HEK293 (cell line): ENCODE data around the gene PSTPIP2.

Source experiments
- CTCF ChIA-PET: fragments of 350-600 bp; formaldehyde crosslinking; extraction: SDS; loops from one replicate; lab custom pipeline; 2021; ENCODE audit warnings: antibody characterized with exemption; lab: Yijun Ruan, JAX
- POLR2A ChIA-PET: fragments of 300-600 bp; formaldehyde crosslinking; extraction: SDS; loops from one replicate; lab custom pipeline; 2020; ENCODE audit warnings: antibody characterized with exemption, inconsistent platforms; lab: Yijun Ruan, JAX
- H3K27ac ChIP-seq: fragments of 200-500 bp; sonication (Bioruptor generic); 2 replicates; pipeline ENCODE4 v1.5.1; 2014; ENCODE audit warnings: low read depth, low read length, control low read depth, inconsistent platforms; ENCODE audit errors: extremely low read depth
- H3K36me3 ChIP-seq, 2 experiments: fragments of 200-500 bp in 1 of 2; sonication (Bioruptor generic) in 1 of 2; 1 replicate in 1 of 2; 2 replicates in 1 of 2; pipeline ENCODE4 v1.5.1; 2014 to 2017; ENCODE audit warnings: inconsistent platforms in 2 of 2, low read length in 2 of 2; ENCODE audit not compliant: control insufficient read depth in 2 of 2, insufficient read depth in 1 of 2
- H3K4me1 ChIP-seq: fragments of 200-500 bp; sonication (Bioruptor generic); 2 replicates; pipeline ENCODE4 v1.5.1; 2014; ENCODE audit warnings: mild to moderate bottlenecking, low read length, inconsistent platforms; ENCODE audit not compliant: control insufficient read depth, insufficient read depth
- H3K4me3 ChIP-seq: 2 replicates; pipeline ENCODE4 v1.5.1; 2011; ENCODE audit warnings: low read depth, mild to moderate bottlenecking, control low read depth, low read length, moderate library complexity
- H3K9me3 ChIP-seq: fragments of 200-500 bp; sonication (Bioruptor generic); 2 replicates; pipeline ENCODE4 v1.5.1; 2014; ENCODE audit warnings: low read depth, low read length, inconsistent platforms; ENCODE audit not compliant: control insufficient read depth, insufficient read depth
- EGR2 ChIP-seq: fragments of 450-650 bp; formaldehyde crosslinking; IDR thresholded peaks from 2 replicates; pipeline ENCODE4 v1.5.1; 2016; ENCODE audit warnings: low read depth, missing biosample characterization, missing genetic modification characterization
- OVOL3 ChIP-seq: fragments of 450-650 bp; formaldehyde crosslinking; IDR thresholded peaks from 2 replicates; pipeline ENCODE4 v1.5.1; 2016; ENCODE audit warnings: missing biosample characterization, missing genetic modification characterization
- ZNF2 ChIP-seq: fragments of 450-650 bp; formaldehyde crosslinking; IDR thresholded peaks from 2 replicates; pipeline ENCODE4 v1.5.1; 2016; ENCODE audit warnings: missing biosample characterization, missing genetic modification characterization
- ZNF248 ChIP-seq: fragments of 450-650 bp; formaldehyde crosslinking; IDR thresholded peaks from 2 replicates; pipeline ENCODE4 v1.5.1; 2017; ENCODE audit warnings: missing biosample characterization, missing genetic modification characterization
- ZNF394 ChIP-seq: fragments of 450-650 bp; formaldehyde crosslinking; IDR thresholded peaks from 2 replicates; pipeline ENCODE4 v1.5.1; 2016; ENCODE audit warnings: missing biosample characterization, missing genetic modification characterization, mild to moderate bottlenecking, moderate library complexity, borderline replicate concordance
- ZNF416 ChIP-seq: fragments of 450-650 bp; formaldehyde crosslinking; IDR thresholded peaks from 2 replicates; pipeline ENCODE4 v1.5.1; 2016; ENCODE audit warnings: missing biosample characterization, missing genetic modification characterization
- ZNF560 ChIP-seq: fragments of 450-650 bp; formaldehyde crosslinking; IDR thresholded peaks from 2 replicates; pipeline ENCODE4 v1.5.1; 2017; ENCODE audit warnings: missing biosample characterization, missing genetic modification characterization, borderline replicate concordance
- ZNF596 ChIP-seq: fragments of 450-650 bp; IDR thresholded peaks from 2 replicates; pipeline ENCODE4 v1.5.0; 2018; ENCODE audit warnings: missing biosample characterization, mild to moderate bottlenecking, missing genetic modification characterization, moderate library complexity
- ZNF843 ChIP-seq: fragments of 450-650 bp; formaldehyde crosslinking; IDR thresholded peaks from 2 replicates; pipeline ENCODE4 v1.5.1; 2016; ENCODE audit warnings: missing biosample characterization, missing genetic modification characterization
- TF ChIP-seq, protein P1 (sequence below): fragments of 450-650 bp; formaldehyde crosslinking; conservative IDR thresholded peaks from 2 replicates; pipeline ENCODE4 v1.5.1; 2016; ENCODE audit warnings: low read depth, missing biosample characterization, missing genetic modification characterization
- TF ChIP-seq, protein P2 (sequence below): fragments of 450-650 bp; formaldehyde crosslinking; IDR thresholded peaks from 2 replicates; pipeline ENCODE4 v1.5.1; 2016; ENCODE audit warnings: missing biosample characterization, missing genetic modification characterization
- TF ChIP-seq, protein P3 (sequence below): fragments of 450-650 bp; formaldehyde crosslinking; IDR thresholded peaks from 2 replicates; pipeline ENCODE4 v1.5.1; 2017; ENCODE audit warnings: missing biosample characterization, missing genetic modification characterization
- TF ChIP-seq, protein P4 (sequence below): fragments of 450-650 bp; formaldehyde crosslinking; IDR thresholded peaks from 2 replicates; pipeline ENCODE4 v1.5.1; 2016; ENCODE audit warnings: missing biosample characterization, missing genetic modification characterization
- TF ChIP-seq, protein P5 (sequence below): fragments of 450-650 bp; formaldehyde crosslinking; IDR thresholded peaks from 2 replicates; pipeline ENCODE4 v1.5.1; 2016; ENCODE audit warnings: missing biosample characterization, missing genetic modification characterization
- TF ChIP-seq, protein P6 (sequence below): fragments of 450-650 bp; formaldehyde crosslinking; conservative IDR thresholded peaks from 2 replicates; pipeline ENCODE4 v1.5.1; 2016; ENCODE audit warnings: low read depth, missing biosample characterization, missing genetic modification characterization
- TF ChIP-seq, protein P7 (sequence below): sonication (generic); formaldehyde crosslinking; IDR thresholded peaks from 2 replicates; pipeline ENCODE4 v1.8.1; 2022; ENCODE audit warnings: mild to moderate bottlenecking, moderate library complexity, missing genetic modification reagents

Gene PSTPIP2

DNA sequence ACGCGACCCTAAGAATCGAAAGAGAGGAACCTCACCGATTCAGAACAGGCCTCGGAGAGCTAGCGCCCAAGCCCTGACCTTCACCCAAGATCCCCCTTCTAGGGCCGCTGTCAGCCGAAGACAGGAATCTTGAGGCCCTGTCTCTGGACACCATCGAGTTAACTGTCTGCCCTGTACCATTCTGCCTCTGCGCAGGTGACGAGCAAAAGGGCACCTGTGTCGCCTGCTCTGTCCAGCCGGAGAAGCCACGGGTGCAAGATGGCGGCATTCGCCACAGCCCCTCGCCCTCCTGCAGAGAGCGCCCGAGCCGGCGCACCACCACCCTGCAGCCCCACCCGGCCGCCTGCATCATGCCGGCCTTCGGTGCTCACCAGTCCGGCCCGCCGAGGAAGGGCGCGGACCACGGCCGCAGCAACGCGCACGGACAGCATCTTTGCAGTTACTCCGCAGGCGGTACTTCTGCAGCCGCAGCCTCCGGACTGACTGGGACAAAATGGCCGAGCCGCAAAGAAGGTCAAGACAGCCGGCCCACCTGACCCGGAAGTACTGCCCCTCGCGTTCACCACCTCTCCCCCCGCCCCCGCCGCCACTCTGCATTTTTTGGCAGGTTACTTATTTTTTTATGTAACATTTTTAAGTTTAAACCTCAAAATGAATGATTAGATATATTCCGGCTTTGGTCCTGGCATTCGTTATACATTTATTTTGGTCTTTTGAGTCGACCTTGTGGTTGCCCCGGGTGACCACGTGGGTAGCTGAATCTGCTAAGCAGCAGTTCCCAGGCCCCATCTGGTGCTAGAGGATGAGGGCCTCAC lies 25.9 kb upstream of the PSTPIP2 start, which contains the start of gene ATP5F1A:
Gene ATP5F1A, minus strand, starts transcription at position 496 of the 815 bp plus-strand sequence. Its CDS starts 65 bp downstream, at position 431.
- Histone ChIP-seq H3K4me1 (peaks cover 7% of the 10 kb centered on the region; the same call in 1 of the 2 replicates), H3K9me3 (no peaks in the 10 kb centered on the region), H3K27ac (peak within 1 kb of the TSS; percentile 88), H3K4me3 (peak within 1 kb of the TSS; percentile 99), H3K36me3 (peaks cover 21 to 29% of the 10 kb centered on the region in 2 experiments)
- ChIA-PET POLR2A (interaction anchor here (0.5 to 1.7 kb wide), 8 partner anchors 10 to 347 kb away, joined by 3 to 7 read pairs (median 3); no protein-coding TSS in a partner anchor), CTCF (interaction anchor here (0.6 to 1.3 kb wide), 5 partner anchors 12 to 554 kb away, joined by 3 to 7 read pairs (median 4); a partner anchor contains a TSS)
- TF ChIP-seq ZNF394 (peak; percentile 23; the same call in 1 of the 2 replicates), ZNF416 (no peak), OVOL3 (tag by site-specific recombination) (peak; percentile 26; the same call in 1 of the 2 replicates), ZNF596 (tag by site-specific recombination) (no peak), ZNF843 (tag by site-specific recombination) (no peak; the same call in 1 of the 2 replicates), ZNF560 (tag by site-specific recombination) (no peak), EGR2 (tag by site-specific recombination) (0 out of 2 replicates have a peak, but pooled peaks have one; percentile 18), ZNF2 (tag by site-specific recombination) (no peak), ZNF248 (tag by site-specific recombination) (no peak)
- TF ChIP-seq, protein P1, sequence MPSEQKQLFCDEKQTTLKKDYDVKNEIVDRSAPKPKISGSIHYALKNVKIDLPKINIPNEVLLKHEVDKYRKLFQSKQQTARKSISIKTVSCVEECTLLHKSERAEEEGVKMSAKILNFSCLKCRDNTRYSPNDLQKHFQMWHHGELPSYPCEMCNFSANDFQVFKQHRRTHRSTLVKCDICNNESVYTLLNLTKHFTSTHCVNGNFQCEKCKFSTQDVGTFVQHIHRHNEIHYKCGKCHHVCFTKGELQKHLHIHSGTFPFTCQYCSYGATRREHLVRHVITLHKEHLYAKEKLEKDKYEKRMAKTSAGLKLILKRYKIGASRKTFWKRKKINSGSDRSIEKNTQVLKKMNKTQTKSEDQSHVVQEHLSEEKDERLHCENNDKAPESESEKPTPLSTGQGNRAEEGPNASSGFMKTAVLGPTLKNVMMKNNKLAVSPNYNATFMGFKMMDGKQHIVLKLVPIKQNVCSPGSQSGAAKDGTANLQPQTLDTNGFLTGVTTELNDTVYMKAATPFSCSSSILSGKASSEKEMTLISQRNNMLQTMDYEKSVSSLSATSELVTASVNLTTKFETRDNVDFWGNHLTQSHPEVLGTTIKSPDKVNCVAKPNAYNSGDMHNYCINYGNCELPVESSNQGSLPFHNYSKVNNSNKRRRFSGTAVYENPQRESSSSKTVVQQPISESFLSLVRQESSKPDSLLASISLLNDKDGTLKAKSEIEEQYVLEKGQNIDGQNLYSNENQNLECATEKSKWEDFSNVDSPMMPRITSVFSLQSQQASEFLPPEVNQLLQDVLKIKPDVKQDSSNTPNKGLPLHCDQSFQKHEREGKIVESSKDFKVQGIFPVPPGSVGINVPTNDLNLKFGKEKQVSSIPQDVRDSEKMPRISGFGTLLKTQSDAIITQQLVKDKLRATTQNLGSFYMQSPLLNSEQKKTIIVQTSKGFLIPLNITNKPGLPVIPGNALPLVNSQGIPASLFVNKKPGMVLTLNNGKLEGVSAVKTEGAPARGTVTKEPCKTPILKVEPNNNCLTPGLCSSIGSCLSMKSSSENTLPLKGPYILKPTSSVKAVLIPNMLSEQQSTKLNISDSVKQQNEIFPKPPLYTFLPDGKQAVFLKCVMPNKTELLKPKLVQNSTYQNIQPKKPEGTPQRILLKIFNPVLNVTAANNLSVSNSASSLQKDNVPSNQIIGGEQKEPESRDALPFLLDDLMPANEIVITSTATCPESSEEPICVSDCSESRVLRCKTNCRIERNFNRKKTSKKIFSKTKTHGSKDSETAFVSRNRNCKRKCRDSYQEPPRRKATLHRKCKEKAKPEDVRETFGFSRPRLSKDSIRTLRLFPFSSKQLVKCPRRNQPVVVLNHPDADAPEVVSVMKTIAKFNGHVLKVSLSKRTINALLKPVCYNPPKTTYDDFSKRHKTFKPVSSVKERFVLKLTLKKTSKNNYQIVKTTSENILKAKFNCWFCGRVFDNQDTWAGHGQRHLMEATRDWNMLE: peak; percentile 53
- TF ChIP-seq, protein P2, sequence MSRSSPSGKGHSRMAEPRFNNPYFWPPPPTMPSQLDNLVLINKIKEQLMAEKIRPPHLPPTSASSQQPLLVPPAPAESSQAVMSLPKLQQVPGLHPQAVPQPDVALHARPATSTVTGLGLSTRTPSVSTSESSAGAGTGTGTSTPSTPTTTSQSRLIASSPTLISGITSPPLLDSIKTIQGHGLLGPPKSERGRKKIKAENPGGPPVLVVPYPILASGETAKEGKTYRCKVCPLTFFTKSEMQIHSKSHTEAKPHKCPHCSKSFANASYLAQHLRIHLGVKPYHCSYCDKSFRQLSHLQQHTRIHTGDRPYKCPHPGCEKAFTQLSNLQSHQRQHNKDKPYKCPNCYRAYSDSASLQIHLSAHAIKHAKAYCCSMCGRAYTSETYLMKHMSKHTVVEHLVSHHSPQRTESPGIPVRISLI (tag by site-specific recombination): no peak
- TF ChIP-seq, protein P3, sequence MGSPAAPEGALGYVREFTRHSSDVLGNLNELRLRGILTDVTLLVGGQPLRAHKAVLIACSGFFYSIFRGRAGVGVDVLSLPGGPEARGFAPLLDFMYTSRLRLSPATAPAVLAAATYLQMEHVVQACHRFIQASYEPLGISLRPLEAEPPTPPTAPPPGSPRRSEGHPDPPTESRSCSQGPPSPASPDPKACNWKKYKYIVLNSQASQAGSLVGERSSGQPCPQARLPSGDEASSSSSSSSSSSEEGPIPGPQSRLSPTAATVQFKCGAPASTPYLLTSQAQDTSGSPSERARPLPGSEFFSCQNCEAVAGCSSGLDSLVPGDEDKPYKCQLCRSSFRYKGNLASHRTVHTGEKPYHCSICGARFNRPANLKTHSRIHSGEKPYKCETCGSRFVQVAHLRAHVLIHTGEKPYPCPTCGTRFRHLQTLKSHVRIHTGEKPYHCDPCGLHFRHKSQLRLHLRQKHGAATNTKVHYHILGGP: no peak
- TF ChIP-seq, protein P4, sequence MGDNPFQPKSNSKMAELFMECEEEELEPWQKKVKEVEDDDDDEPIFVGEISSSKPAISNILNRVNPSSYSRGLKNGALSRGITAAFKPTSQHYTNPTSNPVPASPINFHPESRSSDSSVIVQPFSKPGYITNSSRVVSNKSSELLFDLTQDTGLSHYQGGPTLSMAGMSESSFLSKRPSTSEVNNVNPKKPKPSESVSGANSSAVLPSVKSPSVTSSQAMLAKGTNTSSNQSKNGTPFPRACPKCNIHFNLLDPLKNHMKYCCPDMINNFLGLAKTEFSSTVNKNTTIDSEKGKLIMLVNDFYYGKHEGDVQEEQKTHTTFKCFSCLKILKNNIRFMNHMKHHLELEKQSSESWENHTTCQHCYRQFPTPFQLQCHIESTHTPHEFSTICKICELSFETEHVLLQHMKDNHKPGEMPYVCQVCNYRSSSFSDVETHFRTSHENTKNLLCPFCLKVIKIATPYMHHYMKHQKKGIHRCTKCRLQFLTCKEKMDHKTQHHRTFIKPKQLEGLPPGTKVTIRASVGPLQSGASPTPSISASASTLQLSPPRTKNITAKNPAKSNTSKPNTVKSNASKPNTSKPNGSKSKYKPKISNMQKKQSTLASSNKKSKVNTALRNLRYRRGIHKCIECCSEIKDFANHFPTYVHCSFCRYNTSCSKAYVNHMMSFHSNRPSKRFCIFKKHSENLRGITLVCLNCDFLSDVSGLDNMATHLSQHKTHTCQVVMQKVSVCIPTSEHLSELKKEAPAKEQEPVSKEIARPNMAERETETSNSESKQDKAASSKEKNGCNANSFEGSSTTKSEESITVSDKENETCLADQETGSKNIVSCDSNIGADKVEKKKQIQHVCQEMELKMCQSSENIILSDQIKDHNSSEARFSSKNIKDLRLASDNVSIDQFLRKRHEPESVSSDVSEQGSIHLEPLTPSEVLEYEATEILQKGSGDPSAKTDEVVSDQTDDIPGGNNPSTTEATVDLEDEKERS (tag by site-specific recombination): peak; percentile 80; the same call in 1 of the 2 replicates
- TF ChIP-seq, protein P5, sequence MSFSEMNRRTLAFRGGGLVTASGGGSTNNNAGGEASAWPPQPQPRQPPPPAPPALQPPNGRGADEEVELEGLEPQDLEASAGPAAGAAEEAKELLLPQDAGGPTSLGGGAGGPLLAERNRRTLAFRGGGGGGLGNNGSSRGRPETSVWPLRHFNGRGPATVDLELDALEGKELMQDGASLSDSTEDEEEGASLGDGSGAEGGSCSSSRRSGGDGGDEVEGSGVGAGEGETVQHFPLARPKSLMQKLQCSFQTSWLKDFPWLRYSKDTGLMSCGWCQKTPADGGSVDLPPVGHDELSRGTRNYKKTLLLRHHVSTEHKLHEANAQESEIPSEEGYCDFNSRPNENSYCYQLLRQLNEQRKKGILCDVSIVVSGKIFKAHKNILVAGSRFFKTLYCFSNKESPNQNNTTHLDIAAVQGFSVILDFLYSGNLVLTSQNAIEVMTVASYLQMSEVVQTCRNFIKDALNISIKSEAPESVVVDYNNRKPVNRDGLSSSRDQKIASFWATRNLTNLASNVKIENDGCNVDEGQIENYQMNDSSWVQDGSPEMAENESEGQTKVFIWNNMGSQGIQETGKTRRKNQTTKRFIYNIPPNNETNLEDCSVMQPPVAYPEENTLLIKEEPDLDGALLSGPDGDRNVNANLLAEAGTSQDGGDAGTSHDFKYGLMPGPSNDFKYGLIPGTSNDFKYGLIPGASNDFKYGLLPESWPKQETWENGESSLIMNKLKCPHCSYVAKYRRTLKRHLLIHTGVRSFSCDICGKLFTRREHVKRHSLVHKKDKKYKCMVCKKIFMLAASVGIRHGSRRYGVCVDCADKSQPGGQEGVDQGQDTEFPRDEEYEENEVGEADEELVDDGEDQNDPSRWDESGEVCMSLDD (tag by site-specific recombination): 0 out of 2 replicates have a peak, but pooled peaks have one; percentile 21
- TF ChIP-seq, protein P6, sequence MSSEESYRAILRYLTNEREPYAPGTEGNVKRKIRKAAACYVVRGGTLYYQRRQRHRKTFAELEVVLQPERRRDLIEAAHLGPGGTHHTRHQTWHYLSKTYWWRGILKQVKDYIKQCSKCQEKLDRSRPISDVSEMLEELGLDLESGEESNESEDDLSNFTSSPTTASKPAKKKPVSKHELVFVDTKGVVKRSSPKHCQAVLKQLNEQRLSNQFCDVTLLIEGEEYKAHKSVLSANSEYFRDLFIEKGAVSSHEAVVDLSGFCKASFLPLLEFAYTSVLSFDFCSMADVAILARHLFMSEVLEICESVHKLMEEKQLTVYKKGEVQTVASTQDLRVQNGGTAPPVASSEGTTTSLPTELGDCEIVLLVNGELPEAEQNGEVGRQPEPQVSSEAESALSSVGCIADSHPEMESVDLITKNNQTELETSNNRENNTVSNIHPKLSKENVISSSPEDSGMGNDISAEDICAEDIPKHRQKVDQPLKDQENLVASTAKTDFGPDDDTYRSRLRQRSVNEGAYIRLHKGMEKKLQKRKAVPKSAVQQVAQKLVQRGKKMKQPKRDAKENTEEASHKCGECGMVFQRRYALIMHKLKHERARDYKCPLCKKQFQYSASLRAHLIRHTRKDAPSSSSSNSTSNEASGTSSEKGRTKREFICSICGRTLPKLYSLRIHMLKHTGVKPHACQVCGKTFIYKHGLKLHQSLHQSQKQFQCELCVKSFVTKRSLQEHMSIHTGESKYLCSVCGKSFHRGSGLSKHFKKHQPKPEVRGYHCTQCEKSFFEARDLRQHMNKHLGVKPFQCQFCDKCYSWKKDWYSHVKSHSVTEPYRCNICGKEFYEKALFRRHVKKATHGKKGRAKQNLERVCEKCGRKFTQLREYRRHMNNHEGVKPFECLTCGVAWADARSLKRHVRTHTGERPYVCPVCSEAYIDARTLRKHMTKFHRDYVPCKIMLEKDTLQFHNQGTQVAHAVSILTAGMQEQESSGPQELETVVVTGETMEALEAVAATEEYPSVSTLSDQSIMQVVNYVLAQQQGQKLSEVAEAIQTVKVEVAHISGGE (tag by site-specific recombination): peak; percentile 74
- TF ChIP-seq, protein P7, sequence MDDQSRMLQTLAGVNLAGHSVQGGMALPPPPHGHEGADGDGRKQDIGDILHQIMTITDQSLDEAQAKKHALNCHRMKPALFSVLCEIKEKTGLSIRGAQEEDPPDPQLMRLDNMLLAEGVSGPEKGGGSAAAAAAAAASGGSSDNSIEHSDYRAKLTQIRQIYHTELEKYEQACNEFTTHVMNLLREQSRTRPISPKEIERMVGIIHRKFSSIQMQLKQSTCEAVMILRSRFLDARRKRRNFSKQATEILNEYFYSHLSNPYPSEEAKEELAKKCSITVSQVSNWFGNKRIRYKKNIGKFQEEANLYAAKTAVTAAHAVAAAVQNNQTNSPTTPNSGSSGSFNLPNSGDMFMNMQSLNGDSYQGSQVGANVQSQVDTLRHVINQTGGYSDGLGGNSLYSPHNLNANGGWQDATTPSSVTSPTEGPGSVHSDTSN (CRISPR knock-in tag): 0 out of 2 replicates have a peak, but pooled peaks have one; percentile 50
